ENCODE measurements around the gene MYO1B.
"Not testable (repeated sequence)": the region's sequence is repeated elsewhere in the genome, so short reads cannot be mapped to it uniquely, and the experiment has no call there.

The MYO1B gene

DNA sequence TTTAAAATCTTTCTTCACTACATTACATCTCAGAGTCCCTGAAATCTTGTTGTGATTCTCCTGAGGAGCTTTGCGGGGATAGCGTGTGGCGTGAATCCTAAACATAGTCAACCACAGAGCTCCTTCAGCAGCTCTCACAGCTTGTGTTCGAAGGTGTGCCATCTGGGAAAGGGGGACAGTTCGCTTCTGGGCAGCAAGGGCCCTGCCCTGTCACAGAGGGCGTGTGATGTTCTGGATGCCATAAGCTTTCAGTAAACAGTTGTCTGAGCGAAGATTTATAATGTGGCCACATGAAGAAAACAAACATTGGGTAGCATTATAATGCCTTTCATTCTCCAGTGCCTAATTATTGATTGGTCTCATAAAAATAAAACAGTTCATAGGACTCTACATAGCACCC lies 172.5 kb downstream of the MYO1B start:
- no peak for DNase-seq

- no peak for DNase-seq
Observed at GRCh38 chr2:191421950-191422349, 176.7 kb downstream of the MYO1B start.

GRCh38 chr2:191427031-191427430 lies 181.8 kb downstream of the MYO1B start:
- no peak for DNase-seq

DNA sequence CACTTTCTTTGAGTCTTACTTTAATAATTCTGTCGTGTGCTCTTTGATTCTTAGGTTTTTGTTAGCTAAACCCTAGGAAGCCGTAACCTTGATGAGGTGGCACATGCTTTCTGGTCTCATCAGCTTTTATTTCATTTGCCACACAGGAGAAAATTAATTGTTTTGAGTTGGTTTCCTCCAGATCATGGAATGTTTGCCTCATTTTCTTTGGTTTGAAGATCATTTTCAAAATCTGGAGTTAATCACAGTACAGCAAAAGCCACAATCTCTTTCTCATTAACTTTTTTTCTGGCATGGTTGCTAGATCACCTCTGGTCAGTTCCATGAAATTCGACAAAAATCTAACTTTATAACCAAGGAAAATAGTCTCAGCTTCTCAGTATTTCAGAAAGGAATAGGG lies 182.9 kb downstream of the MYO1B start:
- DNase-seq: no peak

DNA sequence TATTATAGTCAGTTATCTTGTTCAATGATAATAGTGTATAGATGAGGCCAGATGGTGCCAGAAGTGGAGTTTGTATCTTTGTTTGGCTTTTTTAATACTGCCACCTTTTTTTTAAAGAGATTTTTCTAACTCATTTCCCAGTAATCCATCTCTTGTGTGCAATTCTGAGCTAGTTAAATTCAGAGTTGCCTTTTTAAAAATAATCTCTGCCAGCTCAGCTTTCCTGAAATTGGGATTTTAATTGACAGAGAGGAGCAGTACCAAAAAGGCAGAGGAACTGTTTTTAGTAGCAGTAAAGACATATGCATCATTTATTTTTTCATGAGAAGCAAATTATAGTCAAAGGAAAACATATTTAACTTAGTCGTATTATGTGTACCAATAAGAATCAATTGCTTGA lies 185.3 kb downstream of the MYO1B start:
- DNase-seq: no peak

- DNase-seq: no peak
Observed at GRCh38 chr2:191432121-191432520, 186.9 kb downstream of the MYO1B start.

- DNase-seq: no peak
Observed at GRCh38 chr2:191434072-191434471, 188.9 kb downstream of the MYO1B start.

DNA sequence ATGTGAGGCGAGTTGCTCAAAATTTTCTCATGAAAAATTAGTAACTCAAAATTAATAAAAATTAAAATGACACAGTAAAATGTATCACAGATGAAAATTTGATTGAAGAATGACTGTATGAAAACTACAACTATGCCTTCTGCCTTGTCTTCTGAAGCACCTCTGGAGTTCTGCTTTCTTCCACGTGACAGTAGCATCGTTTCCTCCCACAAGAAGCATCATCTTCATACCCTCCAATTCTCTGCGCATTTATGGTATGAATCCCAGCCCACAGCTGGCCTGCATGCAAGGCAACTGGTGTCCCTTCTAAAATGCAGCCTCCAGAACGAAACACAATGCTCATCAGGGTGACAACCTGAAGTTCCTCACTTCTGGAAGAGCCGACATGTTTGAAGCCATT lies 189.9 kb downstream of the MYO1B start:
- DNase-seq: no peak

GRCh38 chr2:191436368-191437055 lies 191.3 kb downstream of the MYO1B start:
- DNase-seq: no peak

DNA sequence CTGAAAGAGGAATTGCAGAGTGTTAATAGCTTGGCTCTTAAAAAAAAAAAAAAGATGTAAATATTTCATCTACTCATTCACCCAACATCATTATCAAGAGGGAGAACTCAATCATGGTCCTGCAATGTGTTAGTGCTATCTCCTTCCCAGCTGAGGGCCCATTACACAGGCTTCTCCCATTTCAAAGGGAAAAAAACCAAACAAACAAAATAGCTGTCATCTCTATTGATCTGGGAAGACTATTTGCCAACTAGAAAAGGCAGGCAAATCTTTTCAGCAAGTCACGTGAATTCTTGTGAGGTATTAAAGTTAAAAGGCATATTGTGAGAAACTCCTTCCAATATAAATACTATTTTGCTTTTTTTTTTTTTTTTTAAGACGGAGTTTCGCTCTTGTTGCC lies 194.3 kb downstream of the MYO1B start:
- no peak for DNase-seq

GRCh38 chr2:191441496-191442214 lies 196.5 kb downstream of the MYO1B start:
- DNase-seq: no peak

GRCh38 chr2:191443446-191443845 lies 198.2 kb downstream of the MYO1B start:
- no peak for DNase-seq

GRCh38 chr2:191446910-191447309 lies 201.7 kb downstream of the MYO1B start:
- DNase-seq: no peak

DNA sequence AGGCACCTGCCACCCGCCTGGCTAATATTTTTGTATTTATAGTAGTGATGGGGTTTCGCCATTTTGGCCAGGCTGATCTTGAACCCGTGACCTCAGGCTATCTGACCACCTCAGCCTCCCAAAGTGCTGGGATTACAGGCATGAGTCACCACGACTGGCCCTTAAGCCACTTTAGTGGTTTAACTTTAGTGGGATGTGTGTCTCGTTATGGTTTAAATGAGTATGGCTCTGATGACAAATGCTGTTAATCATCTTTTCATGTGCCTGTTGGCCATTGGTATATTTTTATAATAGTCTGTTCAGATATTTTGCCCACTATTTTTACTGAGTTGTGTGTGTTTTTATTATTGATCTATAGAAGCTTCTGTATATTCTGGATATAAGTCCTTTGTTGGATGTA lies 205.9 kb downstream of the MYO1B start:
- no peak for DNase-seq

GRCh38 chr2:191452065-191452464 lies 206.9 kb downstream of the MYO1B start:
- DNase-seq: no peak

DNA sequence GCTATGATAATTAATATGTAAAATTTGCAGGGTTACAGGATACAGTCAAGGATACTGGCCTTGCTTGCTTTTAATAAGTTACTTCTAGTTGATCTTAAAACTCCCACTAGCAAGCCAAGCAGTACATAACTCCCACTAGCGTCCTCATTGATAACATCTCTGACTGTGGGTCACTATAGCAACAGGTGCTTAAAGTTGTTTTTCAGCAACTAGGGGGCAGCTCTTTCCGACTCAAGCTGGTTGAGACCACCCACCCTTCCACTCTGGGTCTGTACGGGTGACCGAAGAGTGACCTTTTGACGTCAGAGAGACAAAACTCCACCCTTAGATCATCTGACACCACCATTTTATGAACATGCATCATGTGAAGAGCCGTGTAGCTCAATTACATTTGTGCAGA lies 208.6 kb downstream of the MYO1B start:
- DNase-seq: no peak

GRCh38 chr2:191456506-191456905 lies 211.3 kb downstream of the MYO1B start:
- not testable (repeated sequence) for DNase-seq

DNA sequence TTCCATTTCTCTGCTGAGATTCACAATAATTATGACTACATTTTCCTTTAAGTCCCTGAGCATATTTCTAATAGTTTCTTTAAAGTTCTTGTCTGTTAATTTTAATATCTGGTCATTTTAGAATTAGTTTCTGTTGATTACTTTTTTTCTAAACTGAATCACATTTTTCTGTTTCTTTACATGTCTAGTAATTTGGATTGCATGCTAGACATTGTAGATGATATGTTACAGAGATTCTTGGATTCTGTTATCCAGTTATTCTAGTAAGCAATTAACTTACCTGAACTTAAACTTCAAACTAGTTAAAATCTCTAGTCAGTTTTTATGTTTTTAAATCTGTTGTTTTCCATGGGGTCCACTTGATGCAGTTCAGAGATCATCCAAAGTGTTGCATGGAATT lies 214.0 kb downstream of the MYO1B start:
- DNase-seq: no peak

DNA sequence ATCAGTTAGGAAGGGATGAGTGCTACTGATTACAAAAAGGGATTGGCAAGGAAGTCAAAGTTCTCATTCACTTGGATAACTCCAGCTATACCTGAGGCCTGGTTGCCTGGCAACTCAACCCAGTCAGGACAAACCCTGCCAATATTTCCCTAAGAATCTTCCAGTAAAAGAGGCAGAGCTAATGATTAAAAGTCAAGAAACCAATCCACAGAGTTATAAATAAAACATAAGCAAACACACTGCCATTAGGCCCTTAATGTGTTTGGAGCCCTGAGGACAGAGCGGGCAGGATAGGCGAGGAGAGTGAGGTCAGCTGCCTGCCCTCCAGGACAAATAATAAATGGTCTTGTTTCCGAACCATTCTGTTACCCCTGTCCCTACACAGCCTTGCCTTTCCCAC lies 217.2 kb downstream of the MYO1B start:
- no peak for DNase-seq

- no peak for DNase-seq
Observed at GRCh38 chr2:191463790-191464189, 218.6 kb downstream of the MYO1B start.

GRCh38 chr2:191465766-191466420 lies 220.7 kb downstream of the MYO1B start:
- no peak for DNase-seq

DNA sequence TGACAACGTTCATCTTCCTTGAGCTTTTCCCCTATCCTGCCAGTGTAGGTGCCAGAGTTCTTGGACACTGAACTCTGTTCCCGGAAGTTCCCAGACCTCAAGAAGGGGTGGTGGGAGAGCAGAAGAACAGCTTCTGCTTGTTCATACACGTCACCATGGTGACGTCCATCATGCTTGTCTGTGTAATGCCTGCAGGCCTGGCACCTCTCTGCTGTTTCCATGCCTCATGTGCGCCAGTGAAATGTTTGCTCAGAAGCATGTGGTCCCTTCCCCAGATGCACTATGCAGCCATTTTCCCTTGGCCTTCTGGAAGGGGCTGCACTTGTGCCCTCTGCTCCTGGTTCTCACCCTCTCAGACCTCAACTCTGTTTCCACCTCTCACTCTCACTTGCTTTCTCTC lies 221.9 kb downstream of the MYO1B start:
- no peak for DNase-seq

GRCh38 chr2:191470306-191470705 lies 225.1 kb downstream of the MYO1B start:
- DNase-seq: no peak

GRCh38 chr2:191474464-191474863 lies 229.3 kb downstream of the MYO1B start:
- DNase-seq: no peak
